NOMO-1 (cell line): Measurements from ENCODE around the gene TUBG2.
A peak's percentile ranks its signal among the peaks of the same experiment; 100 is the strongest.
"Not testable (repeated sequence)": the region's sequence is repeated elsewhere in the genome, so short reads cannot be mapped to it uniquely, and the experiment has no call there.

Experiments used
- DNase-seq, 2 experiments: peaks; one replicate each; lab custom pipeline; 2025; ENCODE audit not compliant: unreplicated experiment in 2 of 2; lab: John Stamatoyannopoulos, UW

Gene TUBG2

GRCh38 chr17:42659079-42659931 is at the start of gene TUBG2:
TSS of gene TUBG2 (plus strand) at chr17:42659284. CDS start at chr17:42659504, 220 bp downstream.
- DNase-seq = peak; percentile 55 to 59

DNA sequence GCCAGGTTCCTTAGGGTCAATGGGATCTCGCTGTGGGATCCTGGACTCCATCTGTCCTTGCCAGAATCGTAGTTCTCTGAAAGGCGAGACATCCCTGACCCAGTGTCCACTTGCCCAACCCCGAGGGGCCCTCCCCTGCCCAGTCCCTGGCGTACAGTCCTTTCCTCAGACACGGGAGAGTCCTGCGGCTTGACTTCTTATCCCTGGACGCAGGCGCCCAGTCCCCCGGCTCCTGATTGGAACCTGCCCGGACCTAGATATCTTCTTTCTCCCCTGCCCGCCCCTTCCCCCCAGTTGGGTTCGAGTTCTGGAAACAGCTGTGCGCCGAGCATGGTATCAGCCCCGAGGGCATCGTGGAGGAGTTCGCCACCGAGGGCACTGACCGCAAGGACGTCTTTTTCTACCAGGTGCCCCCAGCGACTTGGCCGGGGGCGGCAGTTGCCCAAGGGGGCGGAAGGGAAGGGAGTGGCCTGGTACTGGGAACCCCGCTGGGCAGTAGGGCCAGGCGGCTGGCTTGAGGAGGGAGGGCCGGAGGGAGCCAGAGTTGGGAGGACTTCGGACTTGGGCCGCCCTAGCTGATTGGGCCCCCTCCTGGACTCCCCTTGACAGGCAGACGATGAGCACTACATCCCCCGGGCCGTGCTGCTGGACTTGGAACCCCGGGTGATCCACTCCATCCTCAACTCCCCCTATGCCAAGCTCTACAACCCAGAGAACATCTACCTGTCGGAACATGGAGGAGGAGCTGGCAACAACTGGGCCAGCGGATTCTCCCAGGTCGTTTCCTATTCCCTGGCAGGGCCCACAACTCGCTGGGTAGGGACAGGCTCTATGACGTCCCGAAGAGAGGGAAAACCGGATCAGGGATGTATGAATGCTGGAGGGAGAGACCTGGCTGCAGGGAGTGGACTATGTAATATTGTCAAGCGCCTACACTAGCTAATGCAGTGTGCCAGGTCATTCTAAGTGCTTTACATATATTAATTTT is 49.0 kb upstream of the TUBG2 start:
- not testable (repeated sequence) for DNase-seq

- no peak for DNase-seq
Observed at GRCh38 chr17:42612013-42612412, 47.1 kb upstream of the TUBG2 start.

GRCh38 chr17:42613699-42614295 is 45.3 kb upstream of the TUBG2 start:
- no peak for DNase-seq

- DNase-seq = no peak
Observed at GRCh38 chr17:42617956-42618431, 41.1 kb upstream of the TUBG2 start.

DNA sequence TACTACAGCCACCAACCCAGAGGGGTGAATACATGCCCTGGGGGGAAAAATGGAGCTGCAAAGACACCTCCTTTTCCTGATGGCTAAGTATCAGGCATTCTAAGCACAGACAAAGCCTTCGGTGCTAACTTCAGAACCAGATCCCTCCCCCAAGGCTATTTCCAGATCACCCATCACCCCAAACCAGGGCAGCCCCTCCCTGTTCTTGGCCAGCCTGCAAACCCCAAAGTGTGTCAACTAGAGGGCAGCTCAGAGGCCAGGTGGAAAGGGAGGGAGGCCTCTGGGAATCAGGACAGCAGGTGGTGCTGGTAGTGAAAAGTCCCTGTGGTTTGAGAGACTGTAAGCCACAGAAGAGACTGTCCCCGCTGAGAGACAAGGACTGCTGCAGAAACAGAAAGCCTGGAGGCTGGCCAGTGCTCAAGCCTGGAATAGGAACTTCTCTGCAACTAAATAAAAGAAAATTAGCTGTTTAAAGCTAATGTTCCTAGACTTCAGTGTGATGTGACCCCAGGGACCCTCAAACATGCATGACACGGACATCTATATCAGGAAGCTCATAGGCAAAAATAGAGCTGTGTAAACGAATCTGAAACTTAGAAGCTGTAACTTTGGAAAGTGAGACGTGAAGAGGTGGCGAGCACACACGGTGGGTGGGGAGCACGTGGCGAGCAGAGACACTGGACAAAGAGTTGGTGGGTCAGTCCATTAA is 40.5 kb upstream of the TUBG2 start:
- DNase-seq = no peak

DNA sequence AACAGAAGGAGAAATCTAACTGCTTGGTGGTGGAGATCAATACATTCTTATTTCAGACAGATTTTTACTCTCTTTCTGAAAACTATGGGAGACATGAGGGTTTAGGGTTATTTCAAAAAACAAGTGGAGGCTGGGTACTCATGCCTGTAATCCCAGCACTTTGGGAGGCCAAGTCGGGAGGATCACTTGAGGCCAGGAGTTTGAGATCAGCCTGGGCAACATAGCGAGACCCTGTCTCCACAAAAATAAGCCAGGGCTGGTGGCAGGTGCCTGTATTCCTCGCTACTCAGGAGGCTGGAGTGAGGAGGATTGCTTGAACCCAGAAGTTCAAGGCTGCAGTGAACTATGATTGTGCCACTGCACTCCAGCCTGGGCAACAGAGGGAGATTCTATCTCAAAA is 37.1 kb upstream of the TUBG2 start:
- DNase-seq = not testable (repeated sequence)

GRCh38 chr17:42623271-42623670 is 35.8 kb upstream of the TUBG2 start:
- DNase-seq = no peak

DNA sequence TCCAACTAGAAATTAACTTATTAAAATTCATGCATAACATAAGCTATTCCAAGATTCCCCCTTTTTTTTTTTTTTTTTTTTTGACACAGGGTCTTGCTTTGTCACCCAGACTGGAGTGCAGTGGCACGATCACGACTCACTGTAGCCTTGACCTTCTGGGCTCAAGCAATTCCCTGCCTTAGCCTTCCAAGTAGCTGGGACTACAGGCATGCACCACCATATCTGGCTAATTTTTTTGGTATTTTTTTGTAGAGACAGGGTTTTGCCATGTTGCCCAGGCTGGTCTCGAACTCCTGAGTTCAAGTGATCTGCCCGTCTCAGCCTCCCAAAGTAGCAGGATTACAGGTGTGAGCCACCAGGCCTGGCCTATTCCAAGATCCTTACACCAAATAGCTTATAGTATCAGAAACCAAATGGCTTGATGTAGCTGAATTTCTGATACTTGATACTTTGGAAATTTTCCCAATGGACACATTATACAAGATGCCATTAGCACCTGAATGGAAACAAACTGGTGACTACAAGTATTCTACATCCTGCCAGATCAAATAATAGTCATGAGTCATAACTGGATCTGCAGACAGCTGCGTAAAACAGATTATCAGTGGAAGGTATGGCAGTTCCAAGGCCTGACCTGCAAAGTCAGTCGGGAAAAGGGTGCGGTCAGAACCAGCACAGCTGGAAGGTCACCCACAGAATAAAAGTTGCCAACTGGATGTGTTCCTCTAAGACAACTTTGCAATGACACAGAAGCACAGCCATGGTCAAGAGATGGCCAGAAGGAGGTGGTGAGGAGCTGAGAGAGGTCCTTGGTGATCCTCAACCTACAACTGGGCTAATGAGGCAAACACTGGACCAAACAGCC is 35.1 kb upstream of the TUBG2 start:
- no peak for DNase-seq

GRCh38 chr17:42627032-42627764 is 31.9 kb upstream of the TUBG2 start:
- not testable (repeated sequence) for DNase-seq

- DNase-seq = peak; percentile 9 to 45
Observed at GRCh38 chr17:42629411-42630009, 29.6 kb upstream of the TUBG2 start.

DNA sequence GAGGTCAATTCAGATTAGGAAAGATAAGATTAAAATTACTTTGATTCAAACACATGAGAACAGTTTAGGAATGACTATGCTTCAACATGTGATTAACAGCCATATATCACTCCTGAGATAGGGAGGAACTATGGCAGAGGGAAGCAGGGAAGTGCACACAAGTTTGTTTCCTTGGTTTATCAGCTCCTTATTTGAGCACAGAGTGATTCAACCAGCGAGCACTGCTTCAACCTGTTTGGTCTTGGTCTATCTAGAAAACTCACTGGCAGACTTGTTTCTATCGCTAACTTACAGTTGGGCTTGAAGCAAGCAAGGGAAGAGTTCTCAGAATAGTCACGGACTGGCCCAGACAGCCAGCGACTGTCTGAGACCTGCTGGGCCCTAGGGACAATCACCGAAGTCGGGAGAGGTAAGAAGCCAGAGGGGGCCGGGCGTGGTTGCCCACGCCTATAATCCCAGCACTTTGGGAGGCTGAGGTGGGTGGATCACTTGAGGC is 26.1 kb upstream of the TUBG2 start:
- no peak for DNase-seq

- DNase-seq = no peak
Observed at GRCh38 chr17:42639525-42640113, 19.5 kb upstream of the TUBG2 start.

DNA sequence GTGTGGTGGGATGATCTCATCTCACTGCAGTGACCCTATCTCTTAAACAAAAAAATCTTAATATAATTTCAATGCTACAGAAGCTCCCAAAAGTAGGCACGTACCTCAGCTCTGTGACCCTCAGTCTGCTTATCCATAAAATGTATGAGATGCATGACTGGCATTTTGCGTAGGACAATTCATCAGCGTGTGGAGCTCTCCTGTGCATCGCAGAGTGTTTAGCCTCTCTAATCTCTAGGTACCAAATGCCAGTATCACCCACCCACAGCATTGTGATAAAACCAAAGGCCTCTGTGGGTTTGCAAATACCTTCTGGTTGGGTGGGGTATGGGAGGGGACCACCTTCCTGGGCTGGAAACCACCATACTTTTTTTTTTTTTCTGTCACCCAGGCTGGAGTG is 19.0 kb upstream of the TUBG2 start:
- DNase-seq = no peak

DNA sequence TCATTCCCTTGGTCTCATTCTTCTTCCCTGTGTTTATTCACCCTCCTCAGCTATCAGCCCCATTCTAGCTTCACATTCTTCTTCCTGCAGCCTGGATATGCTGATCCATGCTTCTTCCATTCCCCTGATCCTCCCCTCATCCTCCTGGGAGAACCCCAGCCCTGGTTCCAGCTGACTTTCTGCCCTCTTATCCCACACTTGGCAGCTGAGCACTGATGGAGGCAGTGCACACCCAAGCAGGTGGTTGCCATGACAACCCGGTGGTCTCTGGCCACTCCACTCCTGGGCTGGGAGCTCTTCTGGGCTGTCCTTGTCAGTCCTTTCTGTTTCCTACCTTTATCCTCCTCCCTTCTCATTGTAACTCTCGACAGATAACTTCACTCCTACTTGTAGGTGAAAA is 16.7 kb upstream of the TUBG2 start:
- no peak for DNase-seq

GRCh38 chr17:42647778-42648177 is 11.3 kb upstream of the TUBG2 start:
- DNase-seq = no peak

DNA sequence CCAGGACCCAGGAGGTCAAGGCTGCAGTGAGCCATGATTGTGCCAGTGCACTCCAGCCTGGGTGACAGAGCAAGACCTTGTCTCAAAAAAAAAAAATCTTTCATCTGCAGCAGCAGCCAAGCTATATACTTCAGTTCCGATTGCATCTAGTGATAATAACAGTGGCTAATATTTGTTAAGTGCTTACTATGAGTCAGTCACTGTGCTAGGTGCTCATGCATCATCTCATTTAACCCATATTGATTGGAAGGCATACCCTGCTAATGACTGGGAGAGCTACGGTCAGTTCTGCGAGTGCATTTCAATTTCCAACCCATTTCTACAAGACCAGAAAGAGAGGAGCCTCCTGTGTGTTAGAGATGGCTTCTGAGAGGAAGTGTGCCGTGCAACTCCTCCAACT is 7.7 kb upstream of the TUBG2 start:
- peak in 1 of 2 experiments; percentile 45 for DNase-seq
